COLO668 (cell line): ENCODE measurements around the gene CHAF1A.

Experiments
- DNase-seq: peaks from one replicate; lab custom pipeline; 2025; ENCODE audit not compliant: unreplicated experiment; lab: John Stamatoyannopoulos, UW

Gene CHAF1A

DNA sequence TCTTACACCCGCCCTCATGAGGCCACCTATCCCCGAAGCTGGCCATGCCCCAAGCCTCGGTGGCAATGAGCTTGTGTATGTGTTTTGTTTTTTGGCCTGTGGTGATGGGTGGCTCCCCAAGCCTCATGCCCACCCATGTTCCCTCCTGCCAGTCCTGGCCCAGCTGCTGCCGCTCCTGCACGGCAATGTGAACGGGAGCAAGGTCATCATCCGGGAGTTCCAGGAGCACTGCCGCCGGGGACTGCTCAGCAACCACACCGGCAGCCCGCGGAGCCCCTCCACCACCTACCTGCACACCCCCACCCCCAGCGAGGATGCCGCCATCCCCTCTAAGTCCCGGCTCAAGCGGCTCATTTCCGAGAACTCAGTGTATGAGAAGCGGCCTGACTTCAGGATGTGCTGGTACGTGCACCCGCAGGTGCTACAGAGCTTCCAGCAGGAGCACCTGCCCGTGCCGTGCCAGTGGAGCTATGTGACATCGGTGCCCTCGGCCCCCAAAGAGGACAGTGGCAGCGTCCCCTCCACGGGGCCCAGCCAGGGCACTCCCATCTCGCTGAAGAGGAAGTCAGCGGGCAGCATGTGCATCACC, 30.6 kb downstream of the CHAF1A start:
- no peak for DNase-seq

DNA sequence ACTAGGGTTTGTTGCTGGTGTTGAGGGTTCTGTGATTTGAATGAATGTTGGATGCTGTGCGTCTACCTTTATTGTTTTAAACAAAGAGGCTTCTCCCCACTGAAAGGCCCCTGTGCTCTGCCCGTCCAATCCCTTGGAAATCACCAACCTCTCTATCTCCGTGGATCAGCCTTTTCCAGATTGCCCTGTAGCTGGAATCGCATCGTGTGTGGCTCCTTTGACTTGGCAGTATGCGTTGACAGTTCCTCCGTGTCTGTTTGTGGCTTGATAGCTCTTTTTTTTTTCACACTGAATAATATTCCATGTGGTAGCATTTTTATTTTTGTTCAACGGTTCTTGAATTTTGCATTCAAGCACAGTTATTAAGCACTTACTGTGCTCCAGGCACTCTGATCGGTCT, 32.0 kb downstream of the CHAF1A start:
- no peak for DNase-seq

DNA sequence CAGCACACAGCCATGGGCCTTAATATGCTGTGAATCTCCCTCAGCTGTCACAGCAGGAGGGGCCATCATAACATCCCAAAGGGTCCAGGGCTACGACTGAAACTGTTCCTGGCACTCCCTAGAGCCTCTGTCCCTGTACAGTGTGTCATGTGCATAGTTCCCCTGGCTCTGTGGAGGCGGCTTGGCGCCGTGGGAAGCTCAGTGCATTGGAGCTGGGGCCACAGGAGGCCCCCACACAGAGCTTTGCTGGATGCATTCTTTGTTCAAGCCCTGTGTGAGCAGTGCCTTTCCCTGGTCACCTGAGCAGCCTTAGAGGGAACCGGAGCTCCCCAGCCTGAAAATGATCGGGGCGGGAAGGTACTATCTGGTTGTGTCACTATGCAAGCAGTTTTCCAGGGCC, 33.8 kb downstream of the CHAF1A start:
- DNase-seq = no peak

GRCh38 chr19:4437103-4437502, 34.7 kb downstream of the CHAF1A start:
- DNase-seq = no peak

DNA sequence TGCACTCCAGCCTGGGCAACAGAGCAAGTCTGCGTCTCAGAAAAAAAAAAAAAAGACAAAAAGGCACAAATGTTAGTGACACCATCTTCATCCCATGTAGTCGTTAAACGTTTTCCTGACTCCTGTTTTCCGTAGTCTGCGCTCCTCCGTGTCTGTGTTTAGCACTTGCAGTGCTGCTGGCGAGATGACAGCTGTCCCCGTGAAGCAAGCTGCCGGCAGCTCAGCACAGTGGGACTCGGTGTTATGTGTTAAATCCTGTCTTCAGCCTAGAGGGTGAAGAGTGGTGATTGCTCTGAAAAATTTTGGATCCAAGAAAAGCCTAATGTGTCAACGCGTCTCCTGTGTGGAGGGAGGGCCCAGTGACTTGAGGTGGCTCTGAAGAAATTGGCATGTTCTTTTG, 36.8 kb downstream of the CHAF1A start:
- no peak for DNase-seq

DNA sequence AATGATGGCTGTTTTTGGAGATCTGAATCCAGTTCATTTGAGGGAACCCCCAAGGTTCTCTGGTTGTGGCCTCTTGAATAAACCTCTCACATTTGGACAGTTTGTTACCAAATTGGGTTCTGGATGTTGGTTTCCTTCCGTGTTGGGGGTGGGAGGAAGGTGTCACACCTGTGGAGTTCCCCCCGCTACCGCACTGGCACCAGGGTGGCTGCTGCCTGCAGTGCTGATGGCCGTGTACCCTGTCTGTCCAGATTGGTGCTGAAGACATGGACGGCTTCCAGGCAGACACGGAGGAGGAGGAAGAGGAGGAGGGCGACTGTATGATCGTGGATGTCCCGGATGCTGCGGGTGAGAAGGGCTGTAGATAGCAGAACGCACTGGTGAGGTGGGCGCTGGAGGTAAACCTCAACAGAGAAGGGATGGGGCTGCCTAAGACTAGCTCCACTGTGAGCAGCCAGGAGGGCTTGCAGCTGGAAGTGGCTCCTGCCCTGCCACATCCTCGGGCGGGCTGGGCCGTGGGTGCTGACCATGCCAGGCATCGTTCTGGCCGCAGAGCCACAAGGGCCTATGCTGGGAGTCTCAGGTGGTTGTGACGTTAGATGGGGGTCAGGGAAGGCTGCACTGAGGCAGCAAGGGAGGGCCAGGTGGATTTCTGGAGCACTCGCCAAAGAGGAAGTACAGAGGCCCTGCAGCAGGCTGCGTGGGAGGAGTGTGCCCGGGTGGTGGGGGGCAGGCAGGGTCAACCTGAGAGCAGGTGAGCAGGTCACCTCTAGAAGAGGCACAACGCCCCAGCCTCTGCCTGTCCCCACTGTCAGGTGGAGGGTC, 39.8 kb downstream of the CHAF1A start:
- no peak for DNase-seq

DNA sequence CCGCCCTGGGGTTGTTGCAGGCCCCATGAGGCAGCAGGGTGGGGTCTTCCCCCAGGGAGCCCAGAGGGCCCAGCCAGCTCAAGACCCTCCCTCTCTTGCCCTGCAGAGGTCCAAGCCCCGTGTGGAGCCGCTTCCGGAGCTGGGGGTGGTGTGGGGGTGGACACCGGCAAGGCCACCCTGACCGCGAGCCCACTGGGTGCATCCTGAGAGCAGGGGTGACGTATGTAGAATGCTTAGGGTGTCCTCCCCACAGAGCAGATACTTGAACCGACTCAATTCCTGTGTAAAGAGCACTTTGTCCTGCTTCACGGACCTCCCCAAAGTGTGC, 40.3 kb downstream of the CHAF1A start:
- no peak for DNase-seq

DNA sequence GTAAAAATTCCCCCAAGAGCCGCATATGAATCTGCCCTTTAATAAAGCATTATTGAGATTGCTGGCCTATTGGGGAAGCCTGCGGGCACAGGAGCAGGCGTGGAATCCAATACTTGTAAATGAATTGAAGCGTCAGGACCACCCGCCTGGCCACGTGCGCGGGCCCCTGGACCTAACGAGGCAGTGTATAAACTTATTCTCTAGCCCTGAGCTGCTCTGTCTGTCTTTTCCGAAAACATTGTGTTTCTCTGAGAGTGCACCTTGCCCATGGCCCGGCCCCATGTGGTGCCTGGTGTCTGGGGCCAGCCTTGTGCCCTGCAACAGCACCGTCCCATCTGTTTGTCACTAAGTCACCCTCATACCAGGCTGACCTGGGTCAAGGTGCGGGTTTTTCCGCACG, 40.7 kb downstream of the CHAF1A start:
- no peak for DNase-seq

DNA sequence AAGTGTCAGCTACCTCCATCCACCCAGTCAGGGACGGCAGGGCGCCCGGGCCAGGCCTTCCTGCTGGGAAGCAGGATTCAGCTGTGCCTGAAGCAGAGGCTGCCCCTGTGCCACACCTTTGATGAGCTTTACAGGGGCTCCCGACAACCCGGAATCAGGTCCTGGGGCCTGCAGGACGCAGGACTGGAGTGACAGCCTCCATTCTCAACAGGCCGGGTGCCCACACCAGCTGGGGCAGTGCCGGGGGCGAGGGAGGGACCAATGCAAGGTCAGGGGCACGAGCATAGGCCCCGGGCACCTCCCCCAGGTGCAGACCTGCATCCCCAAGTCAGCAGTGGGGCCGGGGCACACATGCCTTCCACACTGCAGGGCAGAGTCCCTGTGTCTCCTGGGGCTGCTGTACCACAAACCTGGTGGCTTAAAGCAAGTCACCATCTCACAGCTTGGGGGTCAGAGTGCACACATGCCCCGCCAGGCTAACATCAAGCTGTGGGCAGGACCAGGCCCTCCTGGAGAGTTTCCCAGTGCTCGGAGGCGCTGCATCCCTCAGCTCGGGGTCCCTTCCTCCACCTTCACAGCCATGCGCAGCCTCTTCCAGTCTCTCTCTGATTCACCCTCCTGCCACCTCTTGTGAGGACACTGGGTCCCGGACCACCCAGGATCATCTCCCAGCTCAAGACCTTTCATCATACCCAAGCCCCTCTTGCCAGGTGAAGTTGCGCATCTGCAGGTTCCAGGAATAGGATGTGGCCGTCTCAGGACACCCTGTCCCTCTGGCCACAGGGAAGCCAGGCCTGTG, 41.7 kb downstream of the CHAF1A start:
- DNase-seq = no peak

DNA sequence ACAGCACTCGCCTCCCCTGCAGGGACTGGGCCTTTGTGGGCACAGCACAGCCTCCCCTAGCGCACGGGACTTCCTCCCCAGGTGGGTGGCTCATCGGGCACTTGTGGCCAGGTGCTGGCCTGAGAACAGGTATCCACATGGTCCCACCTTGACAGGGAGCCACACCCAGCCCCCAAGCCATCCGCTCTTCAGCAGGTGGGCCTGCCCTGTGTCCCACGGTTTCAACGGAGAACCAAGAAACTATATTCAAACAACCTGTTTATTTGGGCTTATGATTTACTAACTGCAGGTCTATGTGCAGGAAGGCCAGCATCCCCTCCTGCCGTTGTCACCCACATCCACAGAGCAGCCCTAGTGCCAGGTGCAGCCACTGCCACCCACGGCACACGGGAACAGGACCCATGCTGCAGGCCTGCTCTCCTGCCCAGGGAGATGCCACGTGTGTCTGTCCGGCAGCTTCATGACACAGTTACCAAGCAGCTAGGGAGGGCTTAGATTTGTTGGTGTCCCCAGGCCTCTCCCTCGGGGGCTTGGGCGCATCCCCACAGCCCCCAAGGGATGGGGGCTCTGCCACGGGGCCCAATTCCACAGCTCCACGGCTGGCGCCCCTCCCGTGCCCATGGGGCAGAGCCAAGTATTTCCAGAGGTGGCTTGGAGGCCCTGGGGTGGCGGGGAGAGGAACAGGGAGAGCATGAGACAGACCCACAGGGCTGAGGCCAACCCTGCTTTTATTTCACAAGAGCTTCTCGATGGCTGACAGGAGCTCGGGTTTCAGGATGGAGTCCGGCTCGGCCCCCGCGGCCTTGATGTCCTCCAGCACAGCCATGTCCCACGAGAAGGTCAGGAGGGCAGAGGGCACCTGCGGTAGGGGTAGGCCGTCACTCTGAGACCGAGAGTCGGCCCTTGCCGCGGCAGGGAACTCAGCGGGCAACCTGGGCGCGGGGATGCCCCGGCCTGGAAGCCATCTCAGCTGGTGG, 42.6 kb downstream of the CHAF1A start:
- DNase-seq = no peak

- no peak for DNase-seq
These were observed 43.7 kb downstream of the CHAF1A start for GRCh38 chr19:4445963-4446703.

DNA sequence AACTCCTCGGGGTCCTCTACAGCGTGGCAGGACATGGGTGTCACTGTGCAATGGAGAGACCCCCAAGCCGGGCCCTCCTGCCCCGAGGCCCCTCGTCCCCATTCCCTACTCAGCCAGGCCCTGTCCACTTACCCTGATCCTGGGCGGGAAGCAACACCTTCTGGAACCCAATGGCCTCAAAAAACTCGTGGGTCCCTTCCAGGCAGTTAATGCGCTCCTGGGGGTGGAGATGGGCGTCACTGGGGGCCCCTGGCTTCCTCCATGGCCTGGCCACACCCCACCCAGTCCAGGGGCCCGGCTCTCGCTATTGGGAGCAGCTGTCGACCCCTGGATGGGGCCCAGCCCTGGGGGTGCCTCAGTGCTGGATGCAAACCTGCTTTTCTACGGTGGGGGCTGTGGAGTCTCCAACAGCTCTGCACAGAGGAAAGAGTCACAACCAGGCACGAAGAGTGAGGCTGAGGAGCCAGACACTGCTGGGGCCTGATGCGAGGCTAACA, 44.3 kb downstream of the CHAF1A start:
- DNase-seq = no peak

GRCh38 chr19:4447327-4448146, 45.1 kb downstream of the CHAF1A start:
- no peak for DNase-seq

DNA sequence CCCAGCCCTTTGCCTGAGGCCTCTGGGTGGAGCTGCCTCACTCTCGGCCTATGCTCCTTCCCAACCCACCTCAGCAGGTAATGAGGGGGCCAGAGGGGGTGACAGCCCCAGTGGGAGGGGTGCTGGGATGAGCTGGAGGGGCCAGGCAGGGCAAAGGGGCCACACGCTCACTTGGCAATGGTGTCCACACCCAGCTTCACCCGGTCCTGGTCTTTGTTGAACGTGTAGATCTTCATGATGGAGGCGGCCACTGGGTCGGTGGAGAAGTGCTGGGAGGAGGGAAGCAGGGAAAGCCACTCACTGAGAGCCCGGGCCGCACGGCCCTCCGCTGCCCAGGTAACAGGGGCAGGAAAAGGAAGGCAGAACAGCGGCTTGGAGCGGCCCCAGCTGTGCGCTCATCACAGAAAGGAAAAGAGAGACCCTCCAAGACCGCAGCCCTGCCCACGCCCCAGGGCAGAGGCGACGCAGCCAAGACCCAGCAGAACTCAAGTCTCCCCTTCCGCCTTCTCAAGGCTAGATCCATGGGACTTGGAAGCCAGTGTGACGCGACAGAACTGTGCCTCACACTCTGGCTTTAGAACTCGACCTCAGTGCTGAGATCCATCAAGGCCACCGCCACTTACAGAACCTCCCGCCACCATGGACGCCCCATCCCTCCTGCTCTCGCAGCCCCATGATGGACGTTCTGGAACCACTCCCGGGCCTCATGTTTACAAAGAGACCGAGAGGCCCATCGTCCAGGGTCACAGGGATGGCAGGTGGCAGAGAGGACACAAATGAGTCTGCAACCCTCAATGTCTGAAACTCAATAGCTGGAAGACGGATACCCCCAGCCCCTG, 45.9 kb downstream of the CHAF1A start:
- no peak for DNase-seq

- DNase-seq = no peak
These were observed 46.7 kb downstream of the CHAF1A start for GRCh38 chr19:4449022-4449638.

- DNase-seq = no peak
These were observed 47.2 kb downstream of the CHAF1A start for GRCh38 chr19:4449639-4450028.

DNA sequence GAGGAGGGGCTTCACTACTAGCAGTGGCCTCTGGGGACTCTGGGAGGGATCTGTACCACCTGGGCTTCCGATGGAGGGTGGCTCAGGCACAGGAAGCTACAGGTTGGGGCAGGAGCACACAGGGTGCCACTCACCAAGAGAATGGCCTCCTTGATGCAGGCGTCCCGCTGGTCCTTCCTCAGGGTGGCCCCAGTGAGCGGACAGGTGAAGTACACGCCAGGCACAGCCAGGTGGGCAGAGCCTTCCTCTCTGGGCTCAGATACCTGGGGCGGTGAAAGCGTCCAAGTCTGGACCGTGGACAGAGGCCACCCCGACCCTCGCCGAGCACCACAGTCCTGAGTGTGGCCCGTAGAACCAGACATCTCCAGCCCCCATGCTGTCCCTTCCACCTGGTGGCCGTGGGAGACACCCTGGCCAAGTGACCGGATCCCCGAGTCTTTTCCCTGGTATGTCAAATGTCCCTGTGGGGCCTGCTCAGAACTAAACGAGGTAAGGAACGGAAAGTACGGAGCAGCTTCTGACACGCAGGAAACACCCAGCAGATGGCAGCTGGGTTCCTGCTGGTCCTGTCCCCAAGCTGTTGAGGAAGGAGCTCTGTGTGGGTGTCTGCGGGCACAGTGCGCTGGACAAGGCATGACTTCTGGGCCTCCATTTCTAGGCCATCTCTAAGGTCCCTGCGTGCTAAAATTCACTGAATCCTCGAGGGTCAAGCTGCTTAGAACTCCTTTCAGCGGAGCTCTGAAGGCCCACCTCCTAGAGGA, 50.0 kb downstream of the CHAF1A start:
- DNase-seq = no peak
